ENCODE results near the gene PPIL1. TPM values are rescaled to one million over a fixed set of nuclear protein-coding genes. Genes with fewer than 3 reads are reported as not detected.

Gene PPIL1
- total RNA-seq, 1 experiment from 2014 or later, result 87.8 TPM

GRCh38 chr6:36857325-36857724 lies 17.3 kb downstream of the PPIL1 start:
- H3K79me2 ChIP-seq (ENCODE audit: insufficient read depth, low read length), result peaks cover 2% of the 10 kb centered on the region; the same call in 1 of the 2 replicates
- no peak for DNase-seq
- H2AFZ ChIP-seq (ENCODE audit: low read length), result no peak overlapping the region
- H3K4me3 Mint-ChIP-seq, result peak overlapping the region in 1 of 2 experiments; percentile 43; a peak in 1 of 5 replicates
- no peak overlapping the region for H3K9ac ChIP-seq (ENCODE audit: extremely low read depth, insufficient read length, low read length)
- peaks cover 4% of the 10 kb centered on the region for H3K79me1 ChIP-seq (ENCODE audit: insufficient read depth, low read depth, low read length, poor library complexity, severe bottlenecking)
- H4K5ac ChIP-seq (ENCODE audit: insufficient read length, low read depth, low read length), result no peak overlapping the region
- H2BK120ac ChIP-seq (ENCODE audit: low read depth, low read length, poor library complexity, severe bottlenecking), result no peak overlapping the region
- no peak overlapping the region for H3K27ac ChIP-seq (ENCODE audit: insufficient read length, low read depth, low read length)
- no peak overlapping the region for H2BK20ac ChIP-seq (ENCODE audit: low read depth, low read length, poor library complexity, severe bottlenecking)
- H3K9me3 ChIP-seq (ENCODE audit: control insufficient read depth, low read depth, low read length), result no peaks in the 10 kb centered on the region
- peaks cover 2% of the 10 kb centered on the region; the same call in 1 of the 2 replicates for H3K4me1 ChIP-seq (ENCODE audit: insufficient read depth, low read length)
- TF ChIP-seq, protein P1, sequence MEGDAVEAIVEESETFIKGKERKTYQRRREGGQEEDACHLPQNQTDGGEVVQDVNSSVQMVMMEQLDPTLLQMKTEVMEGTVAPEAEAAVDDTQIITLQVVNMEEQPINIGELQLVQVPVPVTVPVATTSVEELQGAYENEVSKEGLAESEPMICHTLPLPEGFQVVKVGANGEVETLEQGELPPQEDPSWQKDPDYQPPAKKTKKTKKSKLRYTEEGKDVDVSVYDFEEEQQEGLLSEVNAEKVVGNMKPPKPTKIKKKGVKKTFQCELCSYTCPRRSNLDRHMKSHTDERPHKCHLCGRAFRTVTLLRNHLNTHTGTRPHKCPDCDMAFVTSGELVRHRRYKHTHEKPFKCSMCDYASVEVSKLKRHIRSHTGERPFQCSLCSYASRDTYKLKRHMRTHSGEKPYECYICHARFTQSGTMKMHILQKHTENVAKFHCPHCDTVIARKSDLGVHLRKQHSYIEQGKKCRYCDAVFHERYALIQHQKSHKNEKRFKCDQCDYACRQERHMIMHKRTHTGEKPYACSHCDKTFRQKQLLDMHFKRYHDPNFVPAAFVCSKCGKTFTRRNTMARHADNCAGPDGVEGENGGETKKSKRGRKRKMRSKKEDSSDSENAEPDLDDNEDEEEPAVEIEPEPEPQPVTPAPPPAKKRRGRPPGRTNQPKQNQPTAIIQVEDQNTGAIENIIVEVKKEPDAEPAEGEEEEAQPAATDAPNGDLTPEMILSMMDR (conservative IDR thresholded peaks at IDR 0.05), result no peak
- H2BK12ac ChIP-seq (ENCODE audit: insufficient read length, low read depth, low read length), result no peak overlapping the region
- no peak overlapping the region for H2AK5ac ChIP-seq (ENCODE audit: insufficient read length, low read length)
- no peak overlapping the region for H3K4me2 ChIP-seq (ENCODE audit: insufficient read depth, insufficient read length, low read length)
- H3K4me1 Mint-ChIP-seq, result peaks cover 20 to 24% of the 10 kb centered on the region in 2 experiments
- no peaks in the 10 kb centered on the region for H3K27me3 ChIP-seq (ENCODE audit: insufficient read depth, low read length)
- H4K20me1 ChIP-seq (ENCODE audit: control insufficient read depth, insufficient read depth, insufficient read length), result peaks cover 2% of the 10 kb centered on the region
- no CpG with 5 or more reads among the region's 4 CpGs for WGBS (ENCODE audit: extremely low coverage, insufficient read length, low lambda C conversion rate)
- no peak overlapping the region for H2BK15ac ChIP-seq (ENCODE audit: low read depth, low read length)
- H3K4ac ChIP-seq (ENCODE audit: low read depth, low read length), result no peak overlapping the region
- no peak overlapping the region for H3K56ac ChIP-seq (ENCODE audit: insufficient read length, low read depth, low read length)
- no peak overlapping the region for H3T11ph ChIP-seq (ENCODE audit: low read length)
- no peak overlapping the region for H3K18ac ChIP-seq (ENCODE audit: insufficient read length, low read depth, low read length)
- H3K23ac ChIP-seq (ENCODE audit: insufficient read length, low read depth, low read length), result no peak overlapping the region
- no peak overlapping the region for H4K8ac ChIP-seq (replicated peaks; ENCODE audit: insufficient read length, low read depth, low read length)
- no peak overlapping the region for H4K91ac ChIP-seq (ENCODE audit: insufficient read length, low read depth, low read length)
- 0 out of 7 replicates have a peak overlapping the region, but pooled peaks of 1 of the 3 experiments have one; percentile 49 for H3K27ac Mint-ChIP-seq
- no peak overlapping the region for H2BK5ac ChIP-seq (ENCODE audit: insufficient read length, low read length)
- peaks cover 29 to 76% (median 60%) of the 10 kb centered on the region in 3 experiments for H3K36me3 Mint-ChIP-seq (ENCODE audit: insufficient read depth in 1 of 3, low read depth in 3 of 3)
- H3K9me3 Mint-ChIP-seq, result no peaks in the 10 kb centered on the region; a peak in 1 of 5 replicates
- no peak overlapping the region for H3K14ac ChIP-seq (ENCODE audit: insufficient read depth, low read length)
- H3K23me2 ChIP-seq (ENCODE audit: insufficient read length, low read depth, low read length, poor library complexity, severe bottlenecking), result no peaks in the 10 kb centered on the region
- H3K27me3 Mint-ChIP-seq (ENCODE audit: low read depth), result no peaks in the 10 kb centered on the region; the same call in 1 of the 2 replicates

Measured in H9 (cell line).